ENCODE results near the gene SIRT4. TPM values are rescaled to one million over a fixed set of nuclear protein-coding genes. Genes with fewer than 3 reads are reported as not detected.

SIRT4 gene
- total and polyA plus RNA-seq, 2 of the 8 experiments (the other 6 are each of a cell fraction or from before 2014, with no cell fraction given) = 3.8 to 4.1 TPM

GRCh38 chr12:120343039-120343537 lies 41.0 kb downstream of the SIRT4 start:
- Histone ChIP-seq H3K9me3 (ENCODE audit: insufficient read depth in 2 of 2, low read depth in 1 of 2, low read length in 1 of 2) (peaks cover 0 to 2% of the 10 kb centered on the region in 2 experiments; a peak in 1 of 4 replicates), H2BK120ac (replicated peaks; ENCODE audit: low read depth, low read length) (no peak overlapping the region), H3K4me3 (ENCODE audit: extremely low read depth in 1 of 4, insufficient read depth in 2 of 4, low read depth in 3 of 4, low read length in 4 of 4) (no peak overlapping the region), H3K56ac (replicated peaks; ENCODE audit: insufficient read length, low read depth, low read length) (no peak overlapping the region), H2AK5ac (ENCODE audit: low read depth, low read length) (no peak overlapping the region), H2BK15ac (ENCODE audit: low read length) (no peak overlapping the region), H3K79me1 (ENCODE audit: low read depth, low read length) (no peaks in the 10 kb centered on the region), H2BK12ac (ENCODE audit: low read depth, low read length) (no peak overlapping the region), H3K4me1 (replicated peaks in 1 of 4; ENCODE audit: control insufficient read depth in 3 of 4, insufficient read depth in 4 of 4, low read length in 3 of 4) (peaks cover 0 to 9% (median 4%) of the 10 kb centered on the region in 4 experiments; a peak in 5 of 7 replicates), H3K23me2 (ENCODE audit: low read depth, low read length) (no peaks in the 10 kb centered on the region), H2BK20ac (ENCODE audit: low read length) (no peak overlapping the region), H4K8ac (ENCODE audit: extremely low read depth, insufficient read depth, low read length) (peak overlapping the region; percentile 85; the same call in 1 of the 2 replicates), H3K36me3 (ENCODE audit: control insufficient read depth in 2 of 4, insufficient read depth in 4 of 4, low read length in 3 of 4) (peaks cover 7 to 41% (median 27%) of the 10 kb centered on the region in 4 experiments; a peak in 6 of 8 replicates), H4K5ac (ENCODE audit: insufficient read length, low read depth, low read length) (no peak overlapping the region), H3K18ac (ENCODE audit: extremely low read depth, low read length) (no peak overlapping the region), H2BK5ac (ENCODE audit: low read depth, low read length) (no peak overlapping the region), H3K4me2 (ENCODE audit: insufficient read depth in 1 of 2, low read depth in 2 of 2, low read length in 2 of 2) (no peak overlapping the region), H4K91ac (replicated peaks; ENCODE audit: insufficient read length, low read length) (no peak overlapping the region), H3K27ac (ENCODE audit: low read depth, low read length) (no peak overlapping the region), H3K27me3 (replicated peaks in 1 of 4; ENCODE audit: control insufficient read depth in 3 of 4, extremely low read depth in 1 of 4, insufficient read depth in 3 of 4, low read length in 3 of 4) (no peaks in the 10 kb centered on the region), H3K23ac (ENCODE audit: insufficient read length) (no peak overlapping the region), H2AFZ (ENCODE audit: low read length) (no peak overlapping the region), H4K20me1 (replicated peaks in 1 of 2; ENCODE audit: control insufficient read depth in 1 of 2, insufficient read depth in 2 of 2, low read length in 2 of 2) (peaks cover 0 to 4% of the 10 kb centered on the region in 2 experiments), H3K14ac (ENCODE audit: insufficient read length) (no peak overlapping the region), H3K9ac (replicated peaks in 1 of 4; ENCODE audit: extremely low read depth in 1 of 4, low read depth in 3 of 4, low read length in 3 of 4) (no peak overlapping the region), H3K79me2 (ENCODE audit: control insufficient read depth in 1 of 2, insufficient read depth in 2 of 2, low read length in 2 of 2) (no peaks in the 10 kb centered on the region), H3K4ac (replicated peaks; ENCODE audit: insufficient read length, low read depth, low read length) (no peak overlapping the region)
- DNase-seq (ENCODE audit: low read depth in 1 of 2, low spot score in 2 of 2) (no peak), FAIRE-seq (no peak)
- 86% methylated on average over 9 of the region's 10 CpGs; no CpG with 5 or more reads in 1 of the 2 experiments for WGBS, 2 experiments (ENCODE audit: extremely low coverage in 1 of 2, insufficient coverage in 1 of 2, insufficient read length in 1 of 2, insufficient replicate concordance in 2 of 2, low coverage in 1 of 2, low lambda C conversion rate in 2 of 2, missing lambda C conversion rate in 1 of 2)
- ChIA-PET CTCF (ENCODE audit: partially characterized antibody) (interaction anchor here (0.6 to 3.1 kb wide), 4 partner anchors 16 to 67 kb away, joined by 3 to 13 read pairs (median 3); no protein-coding TSS in a partner anchor), POLR2A (ENCODE audit: partially characterized antibody) (interaction anchor here (0.6 to 2.9 kb wide), 7 partner anchors 8 to 84 kb away, joined by 3 to 13 read pairs (median 4); no protein-coding TSS in a partner anchor)
- TF ChIP-seq FOSL1 (IDR thresholded peaks at IDR 0.05; ENCODE audit: insufficient read depth, low read depth, low read length) (no peak), POLR2AphosphoS5 (IDR thresholded peaks at IDR 0.05; ENCODE audit: low read depth, low read length) (peak; percentile 40; the same call in 1 of the 2 replicates), BACH1 (IDR thresholded peaks at IDR 0.05; ENCODE audit: low read length) (no peak), E2F6 (IDR thresholded peaks at IDR 0.05) (no peak), POLR2A (IDR thresholded peaks at IDR 0.05; ENCODE audit: control extremely low read depth in 1 of 2, low read depth in 2 of 2, low read length in 2 of 2) (0 out of 3 replicates have a peak, but pooled peaks of 1 of the 2 experiments have one; percentile 24)

All from H1 (cell line).